CD14-positive monocyte (primary cell): Measurements from ENCODE around the gene CLASP1. TPM values are rescaled to one million over a fixed set of nuclear protein-coding genes. Genes with fewer than 3 reads are reported as not detected.

ENCODE experiments used
- DNase-seq, 3 donors: peaks; one replicate each; pipeline ENCODE4 v3.0.0-alpha.2; 2011 to 2022
- H2AFZ ChIP-seq: 2 replicates; pipeline ENCODE4 v1.6.0; 2012; ENCODE audit warnings: mild to moderate bottlenecking, low read depth, low read length, inconsistent platforms; ENCODE audit not compliant: insufficient read depth, poor library complexity, severe bottlenecking
- H3K27ac ChIP-seq, 2 donors: 1 replicate in 1 of 2; 2 replicates in 1 of 2; pipeline ENCODE4 v1.5.1; 2012 to 2013; ENCODE audit warnings: low read length in 2 of 2, control low read depth in 1 of 2, inconsistent platforms in 1 of 2, low read depth in 1 of 2, mild to moderate bottlenecking in 1 of 2
- H3K27me3 ChIP-seq, 2 donors: one replicate each; pipeline versions ENCODE4 v1.6.0 to v1.6.1; 2011 to 2013; ENCODE audit warnings: low read length in 2 of 2; ENCODE audit not compliant: control insufficient read depth in 2 of 2, insufficient read depth in 2 of 2
- H3K36me3 ChIP-seq, 2 donors: replicated peaks in 1 of 2; 1 replicate in 1 of 2; 2 replicates in 1 of 2; pipeline versions ENCODE4 v1.5.1 to v1.6.1; 2012 to 2013; ENCODE audit warnings: low read length in 2 of 2, control low read depth in 1 of 2, inconsistent platforms in 1 of 2, mild to moderate bottlenecking in 1 of 2; ENCODE audit not compliant: insufficient read depth in 2 of 2, control insufficient read depth in 1 of 2
- H3K4me1 ChIP-seq, 2 donors: 1 replicate in 1 of 2; 2 replicates in 1 of 2; pipeline versions ENCODE4 v1.5.1 to v1.6.1; 2012 to 2013; ENCODE audit warnings: low read length in 2 of 2, control low read depth in 1 of 2, inconsistent platforms in 1 of 2, mild to moderate bottlenecking in 1 of 2, moderate library complexity in 1 of 2; ENCODE audit not compliant: insufficient read depth in 2 of 2, control insufficient read depth in 1 of 2
- H3K4me2 ChIP-seq: replicated peaks from 2 replicates; pipeline ENCODE3; 2012; ENCODE audit warnings: low read length, moderate library complexity, mild to moderate bottlenecking; ENCODE audit not compliant: poor library complexity, severe bottlenecking; ENCODE audit errors: extremely low read depth
- H3K4me3 ChIP-seq, 3 experiments: fragments of 200-600 bp in 1 of 3; sonication (generic) in 1 of 3; replicated peaks in 1 of 3; 1 replicate in 2 of 3; 2 replicates in 1 of 3; pipeline ENCODE4 v1.5.1; 2011 to 2013; ENCODE audit warnings: low read length in 3 of 3, mild to moderate bottlenecking in 3 of 3, control low read depth in 2 of 3, low read depth in 2 of 3, inconsistent platforms in 1 of 3, moderate library complexity in 1 of 3
- H3K79me2 ChIP-seq: 2 replicates; pipeline ENCODE4 v1.6.0; 2012; ENCODE audit warnings: mild to moderate bottlenecking, control low read depth, inconsistent platforms, low read length, moderate library complexity; ENCODE audit not compliant: insufficient read depth
- H3K9ac ChIP-seq: 2 replicates; pipeline ENCODE4 v1.6.0; 2017; ENCODE audit warnings: low read length, mild to moderate bottlenecking; ENCODE audit not compliant: insufficient read depth, poor library complexity, severe bottlenecking
- H3K9me3 ChIP-seq, 2 donors: replicated peaks in 1 of 2; 1 replicate in 1 of 2; 2 replicates in 1 of 2; pipeline versions ENCODE4 v1.5.1 to v1.6.1; 2012 to 2013; ENCODE audit warnings: low read length in 2 of 2, control low read depth in 1 of 2; ENCODE audit not compliant: control insufficient read depth in 1 of 2, insufficient read depth in 1 of 2
- H4K20me1 ChIP-seq: 2 replicates; pipeline ENCODE4 v1.6.0; 2012; ENCODE audit warnings: mild to moderate bottlenecking, low read length, control low read depth, moderate library complexity; ENCODE audit not compliant: insufficient read depth
- H3K27ac Mint-ChIP-seq, 7 donors: one replicate each; pipeline ENCODE4 v1.8.0; 2020; ENCODE audit warnings: mild to moderate bottlenecking in 7 of 7, mixed read lengths in 7 of 7, moderate library complexity in 6 of 7, inconsistent platforms in 2 of 7
- H3K27me3 Mint-ChIP-seq, 3 donors: one replicate each; pipeline ENCODE4 v1.8.0; 2021 to 2022; ENCODE audit warnings: low read depth in 3 of 3, mild to moderate bottlenecking in 3 of 3, mixed read lengths in 3 of 3, moderate library complexity in 3 of 3, inconsistent platforms in 1 of 3
- H3K36me3 Mint-ChIP-seq, 2 donors: one replicate each; pipeline ENCODE4 v1.8.0; 2020; ENCODE audit warnings: mixed read lengths in 2 of 2, inconsistent platforms in 1 of 2, mild to moderate bottlenecking in 1 of 2
- H3K4me1 Mint-ChIP-seq: one replicate; pipeline ENCODE4 v1.8.0; 2020; ENCODE audit warnings: mild to moderate bottlenecking, mixed read lengths
- H3K4me3 Mint-ChIP-seq, 2 donors: one replicate each; pipeline ENCODE4 v1.8.0; 2020; ENCODE audit warnings: mild to moderate bottlenecking in 2 of 2, mixed read lengths in 2 of 2, moderate library complexity in 1 of 2
- H3K9me3 Mint-ChIP-seq, 7 donors: one replicate each; pipeline ENCODE4 v1.8.0; 2020 to 2022; ENCODE audit warnings: mixed read lengths in 7 of 7, mild to moderate bottlenecking in 6 of 7, moderate library complexity in 6 of 7, inconsistent platforms in 2 of 7
- WGBS: methylation state at CpG from one replicate; pipeline ENCODE4 v1.1.5; 2013; ENCODE audit warnings: missing lambda C conversion rate; ENCODE audit not compliant: insufficient coverage; 5-methylcytosine and 5-hydroxymethylcytosine counted together
- intact Hi-C, 2 donors: fragments of 100-400 bp; cut with micrococcal nuclease; formaldehyde crosslinking; loops; one replicate each; pipeline versions ENCODE4 v1.15.0 to v1.15.1; 2023
- polyA plus RNA-seq, 3 donors: library from polyadenylated mRNA; depleted of rRNA in 1 of 3; unstranded in 2 of 3; stranded (reverse) in 1 of 3; fragments of 300-500 nt in 2 of 3; fragments of >200 nt in 1 of 3; fragmentation: Illumina TruSeq in 2 of 3; gene quantifications; 1 replicate in 2 of 3; 2 replicates in 1 of 3; pipeline ENCODE4 v1.2.3, GENCODE V29; 2012 to 2021
- TF ChIP-seq, protein P1 (sequence below): fragments of 200-600 bp; IDR thresholded peaks from one replicate; pipeline ENCODE4 v1.8.0; 2022; ENCODE audit warnings: antibody characterized with exemption, mild to moderate bottlenecking

The CLASP1 gene
- polyA plus RNA-seq, 3 donors: 4.8 to 8.1 (median 7.6) TPM

DNA sequence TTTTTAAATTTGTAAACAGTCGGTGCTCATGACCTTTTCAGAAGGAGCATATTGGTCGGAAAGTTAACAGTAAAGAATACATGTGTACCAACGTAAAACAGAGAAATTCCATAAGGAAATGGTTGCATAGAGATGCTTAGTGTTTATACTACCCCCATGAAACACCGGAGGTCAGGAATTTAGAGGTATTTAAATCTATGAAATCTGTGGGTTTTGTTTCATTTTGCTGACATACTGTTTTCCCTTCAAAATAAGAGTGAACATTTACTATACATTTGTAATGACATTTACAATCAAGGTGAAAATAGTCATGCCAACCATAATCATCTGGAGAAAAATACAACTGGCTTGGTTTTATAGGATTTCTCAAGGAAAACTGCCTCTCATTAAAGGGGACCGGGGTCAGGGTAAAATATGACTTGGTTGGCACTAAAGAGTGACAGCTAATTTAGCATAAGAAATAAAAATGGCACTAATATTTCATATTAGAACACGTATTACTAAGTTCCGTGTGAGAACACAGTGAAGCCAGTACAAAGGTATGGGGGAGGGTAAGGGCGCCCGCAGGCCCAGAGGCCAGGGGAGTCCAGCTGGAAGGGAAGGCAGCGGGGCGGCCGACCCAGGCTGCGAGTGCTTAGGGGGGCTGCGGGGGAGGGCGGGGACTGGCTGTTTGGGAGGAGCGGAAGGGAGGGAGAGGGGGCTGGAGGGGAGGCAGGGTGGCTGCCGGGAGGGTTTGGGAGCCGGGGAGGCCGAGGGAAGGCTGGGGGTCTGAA lies 119.6 kb downstream of the CLASP1 start:
- Histone ChIP-seq H3K4me1 (peaks cover 15 to 30% of the 10 kb centered on the region in 2 donors), H3K4me2 (peak overlapping the region; percentile 95), H4K20me1 (peaks cover 13% of the 10 kb centered on the region), H2AFZ (peak overlapping the region; percentile 87), H3K9me3 (no peaks in the 10 kb centered on the region), H3K36me3 (peaks cover 3 to 17% of the 10 kb centered on the region in 2 donors), H3K9ac (peak overlapping the region; percentile 98), H3K79me2 (peaks cover 64% of the 10 kb centered on the region), H3K4me3 (peak overlapping the region; percentile 84 to 98 (median 96)), H3K27me3 (no peaks in the 10 kb centered on the region), H3K27ac (peak overlapping the region in 1 of 2 donors; percentile 100)
- no peak for DNase-seq
- H3K9me3 Mint-ChIP-seq: no peaks in the 10 kb centered on the region
- peaks cover 36% of the 10 kb centered on the region for H3K4me1 Mint-ChIP-seq
- 1% methylated on average over 8 of the region's 19 CpGs for WGBS
- intact Hi-C loops: loop anchor here (2.0 to 5.0 kb wide), 6 partner anchors 68 to 228 kb away; partner anchors contain the start of genes CLASP1 (in 2 of the 2), NIFK (in 2 of the 2) and TSN (in 1 of the 2)
- TF ChIP-seq, protein P1, sequence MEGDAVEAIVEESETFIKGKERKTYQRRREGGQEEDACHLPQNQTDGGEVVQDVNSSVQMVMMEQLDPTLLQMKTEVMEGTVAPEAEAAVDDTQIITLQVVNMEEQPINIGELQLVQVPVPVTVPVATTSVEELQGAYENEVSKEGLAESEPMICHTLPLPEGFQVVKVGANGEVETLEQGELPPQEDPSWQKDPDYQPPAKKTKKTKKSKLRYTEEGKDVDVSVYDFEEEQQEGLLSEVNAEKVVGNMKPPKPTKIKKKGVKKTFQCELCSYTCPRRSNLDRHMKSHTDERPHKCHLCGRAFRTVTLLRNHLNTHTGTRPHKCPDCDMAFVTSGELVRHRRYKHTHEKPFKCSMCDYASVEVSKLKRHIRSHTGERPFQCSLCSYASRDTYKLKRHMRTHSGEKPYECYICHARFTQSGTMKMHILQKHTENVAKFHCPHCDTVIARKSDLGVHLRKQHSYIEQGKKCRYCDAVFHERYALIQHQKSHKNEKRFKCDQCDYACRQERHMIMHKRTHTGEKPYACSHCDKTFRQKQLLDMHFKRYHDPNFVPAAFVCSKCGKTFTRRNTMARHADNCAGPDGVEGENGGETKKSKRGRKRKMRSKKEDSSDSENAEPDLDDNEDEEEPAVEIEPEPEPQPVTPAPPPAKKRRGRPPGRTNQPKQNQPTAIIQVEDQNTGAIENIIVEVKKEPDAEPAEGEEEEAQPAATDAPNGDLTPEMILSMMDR: no peak
- H3K27me3 Mint-ChIP-seq: peaks cover 0 to 2% (median 1%) of the 10 kb centered on the region in 3 donors
- peak overlapping the region; percentile 98 to 100 (median 99) for H3K27ac Mint-ChIP-seq
- peaks cover 17 to 36% of the 10 kb centered on the region in 2 donors for H3K36me3 Mint-ChIP-seq
- H3K4me3 Mint-ChIP-seq: peak overlapping the region; percentile 88 to 100

DNA sequence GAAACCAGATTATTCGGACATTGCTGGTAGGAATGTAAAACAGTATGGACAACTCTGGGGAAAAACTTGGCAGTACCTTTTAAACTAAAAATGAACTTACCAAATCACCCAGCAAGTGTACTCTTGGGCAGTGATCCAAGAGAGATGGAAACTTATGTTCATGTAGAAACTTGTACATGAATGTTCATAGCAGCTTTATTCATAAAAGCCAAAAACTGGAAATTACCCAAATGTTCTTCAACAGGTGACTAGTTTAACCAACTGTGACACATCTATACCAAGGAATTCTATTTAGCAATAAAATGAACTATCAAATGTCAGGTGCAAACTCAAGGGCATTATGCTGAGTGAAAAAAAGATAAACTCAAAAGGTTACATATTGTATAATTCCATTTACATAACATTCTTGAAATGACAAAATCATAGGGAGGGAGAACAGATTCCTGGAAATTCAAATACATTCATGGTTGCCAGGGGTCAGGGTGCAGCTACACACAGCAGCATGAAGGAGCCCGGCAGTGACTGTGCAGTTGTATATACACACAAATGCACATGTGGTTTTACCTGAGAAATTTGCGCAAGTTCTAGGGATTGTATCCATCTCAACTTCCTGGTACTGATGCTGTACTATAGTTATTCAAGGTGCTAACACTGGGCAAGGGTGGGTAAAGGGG lies 122.1 kb downstream of the CLASP1 start:
- TF ChIP-seq, protein P1: no peak
- DNase-seq: no peak
- no CpG with 5 or more reads among the region's 3 CpGs for WGBS
- Histone ChIP-seq H3K4me3 (no peak overlapping the region), H3K4me2 (no peak overlapping the region), H3K9ac (no peak overlapping the region), H2AFZ (no peak overlapping the region), H3K27ac (no peak overlapping the region), H3K36me3 (peaks cover 9 to 40% of the 10 kb centered on the region in 2 donors), H4K20me1 (peaks cover 6% of the 10 kb centered on the region), H3K9me3 (no peaks in the 10 kb centered on the region), H3K4me1 (peaks cover 11 to 21% of the 10 kb centered on the region in 2 donors), H3K79me2 (peaks cover 40% of the 10 kb centered on the region), H3K27me3 (no peaks in the 10 kb centered on the region)
- Mint-ChIP-seq H3K27me3 (peaks cover 0 to 2% (median 1%) of the 10 kb centered on the region in 3 donors), H3K36me3 (peaks cover 29 to 51% of the 10 kb centered on the region in 2 donors), H3K4me1 (peaks cover 20% of the 10 kb centered on the region), H3K9me3 (no peaks in the 10 kb centered on the region), H3K27ac (no peak overlapping the region), H3K4me3 (no peak overlapping the region)
- intact Hi-C loops: loop anchor here in 1 of 2 donors (2.0 kb wide), 1 partner anchor 228 kb away; the partner anchor contains the start of gene TSN
